ENCODE data around the gene CHAT.

CHAT gene

DNA sequence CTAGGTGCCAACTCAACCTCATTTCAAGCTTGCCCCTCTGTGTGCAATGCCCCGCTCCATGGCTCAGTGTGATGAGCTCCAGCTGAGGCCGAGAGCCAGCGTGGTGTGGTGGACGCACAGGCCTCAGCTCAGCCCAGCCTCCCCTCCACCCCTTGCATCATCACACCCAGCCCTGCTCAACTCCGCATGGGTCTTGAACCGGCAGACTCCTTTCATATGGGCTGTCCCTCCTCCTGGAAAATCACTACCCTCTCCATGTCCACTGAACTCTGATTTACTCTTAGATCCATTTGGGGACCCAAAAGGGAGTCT is 20.3 kb upstream of the CHAT start:
- Histone ChIP-seq H3K27ac (ENCODE audit: extremely low read depth, low read depth, low read length) (no peak overlapping the region), H3K36me3 (ENCODE audit: control insufficient read depth in 2 of 2, insufficient read depth in 1 of 2, low read length in 2 of 2) (no peaks in the 10 kb centered on the region), H3K4me3 (ENCODE audit: low read depth, low read length) (no peak overlapping the region), H3K4me1 (ENCODE audit: control insufficient read depth, insufficient read depth, low read length) (no peaks in the 10 kb centered on the region), H3K9me3 (ENCODE audit: control insufficient read depth, insufficient read depth, low read depth, low read length) (no peaks in the 10 kb centered on the region)
- POLR2A ChIA-PET: no interaction called here
- TF ChIP-seq SCRT2 (tag by site-specific recombination; IDR thresholded peaks at IDR 0.05): no peak
- TF ChIP-seq ZNF777 (tag by site-specific recombination; IDR thresholded peaks at IDR 0.05; ENCODE audit: borderline replicate concordance): no peak
- TF ChIP-seq ZNF140 (tag by site-specific recombination; IDR thresholded peaks at IDR 0.05): no peak
- TF ChIP-seq, protein P1, sequence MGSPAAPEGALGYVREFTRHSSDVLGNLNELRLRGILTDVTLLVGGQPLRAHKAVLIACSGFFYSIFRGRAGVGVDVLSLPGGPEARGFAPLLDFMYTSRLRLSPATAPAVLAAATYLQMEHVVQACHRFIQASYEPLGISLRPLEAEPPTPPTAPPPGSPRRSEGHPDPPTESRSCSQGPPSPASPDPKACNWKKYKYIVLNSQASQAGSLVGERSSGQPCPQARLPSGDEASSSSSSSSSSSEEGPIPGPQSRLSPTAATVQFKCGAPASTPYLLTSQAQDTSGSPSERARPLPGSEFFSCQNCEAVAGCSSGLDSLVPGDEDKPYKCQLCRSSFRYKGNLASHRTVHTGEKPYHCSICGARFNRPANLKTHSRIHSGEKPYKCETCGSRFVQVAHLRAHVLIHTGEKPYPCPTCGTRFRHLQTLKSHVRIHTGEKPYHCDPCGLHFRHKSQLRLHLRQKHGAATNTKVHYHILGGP (tag by site-specific recombination; IDR thresholded peaks at IDR 0.05): no peak
- TF ChIP-seq SETDB1 (IDR thresholded peaks at IDR 0.05; ENCODE audit: insufficient read length, low read length): no peak
- no peak for TF ChIP-seq ZBTB1 (tag by site-specific recombination; IDR thresholded peaks at IDR 0.05)
- no peak for TF ChIP-seq PRDM4 (tag by site-specific recombination; IDR thresholded peaks at IDR 0.05)
- CTCF ChIA-PET: interaction anchor here (0.5 to 4.1 kb wide), 30 partner anchors 8 to 1229 kb away, joined by 3 to 35 read pairs (median 4); partner anchors contain the start of gene ERCC6

- no peaks in the 10 kb centered on the region for H3K36me3 ChIP-seq (ENCODE audit: control insufficient read depth in 2 of 2, insufficient read depth in 1 of 2, low read length in 2 of 2)
- H3K9me3 ChIP-seq (ENCODE audit: control insufficient read depth, insufficient read depth, low read depth, low read length): no peaks in the 10 kb centered on the region
- H3K4me3 ChIP-seq (ENCODE audit: low read depth, low read length): no peak overlapping the region
- ChIA-PET CTCF (interaction anchor here (0.5 to 4.1 kb wide), 19 partner anchors 8 to 1230 kb away, joined by 3 to 35 read pairs (median 4); partner anchors contain the start of gene ERCC6), POLR2A (no interaction called here)
- H3K4me1 ChIP-seq (ENCODE audit: control insufficient read depth, insufficient read depth, low read length): no peaks in the 10 kb centered on the region
- TF ChIP-seq ZNF768 (tag by site-specific recombination; IDR thresholded peaks at IDR 0.05) (no peak), WT1 (tag by site-specific recombination; IDR thresholded peaks at IDR 0.05) (no peak), ZNF10 (tag by site-specific recombination; IDR thresholded peaks at IDR 0.05) (no peak), ZBTB17 (tag by site-specific recombination; IDR thresholded peaks at IDR 0.05) (no peak), RBAK (tag by site-specific recombination; IDR thresholded peaks at IDR 0.05) (no peak), YY2 (tag by site-specific recombination; IDR thresholded peaks at IDR 0.05) (no peak), ZNF571 (tag by site-specific recombination; IDR thresholded peaks at IDR 0.05) (no peak), ZNF548 (tag by site-specific recombination; IDR thresholded peaks at IDR 0.05) (no peak), MYNN (tag by site-specific recombination; IDR thresholded peaks at IDR 0.05; ENCODE audit: borderline replicate concordance) (no peak), ZNF544 (tag by site-specific recombination; IDR thresholded peaks at IDR 0.05) (no peak), BCL11B (tag by site-specific recombination; IDR thresholded peaks at IDR 0.05; ENCODE audit: low read depth) (no peak), ZNF391 (tag by site-specific recombination; IDR thresholded peaks at IDR 0.05; ENCODE audit: borderline replicate concordance, low read depth) (no peak), ZNF114 (tag by site-specific recombination; IDR thresholded peaks at IDR 0.05) (no peak)
- H3K27ac ChIP-seq (ENCODE audit: extremely low read depth, low read depth, low read length): no peak overlapping the region
Observed at GRCh38 chr10:49593998-49594397, 19.8 kb upstream of the CHAT start.

DNA sequence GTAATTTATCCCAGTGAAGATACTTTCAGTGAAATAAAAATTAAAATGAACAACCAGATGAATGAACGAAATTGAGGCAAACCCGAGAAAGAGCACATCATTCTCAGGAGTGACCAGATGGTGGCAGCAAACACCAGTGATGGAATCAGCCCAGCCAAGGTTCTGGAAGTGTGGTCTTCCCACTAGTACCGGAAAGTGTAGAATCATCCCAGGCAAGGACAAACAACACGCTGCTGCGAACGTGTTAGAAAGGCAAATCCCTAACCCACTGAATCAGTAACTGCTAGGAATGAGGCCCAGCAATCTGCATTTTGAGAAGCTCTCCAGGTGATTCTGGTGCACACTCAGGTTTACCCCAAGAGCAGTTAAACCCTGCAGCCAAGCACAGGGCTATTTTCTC is 19.2 kb upstream of the CHAT start:
- Histone ChIP-seq H3K9me3 (ENCODE audit: control insufficient read depth, insufficient read depth, low read depth, low read length) (no peaks in the 10 kb centered on the region), H3K36me3 (ENCODE audit: control insufficient read depth in 2 of 2, insufficient read depth in 1 of 2, low read length in 2 of 2) (no peaks in the 10 kb centered on the region), H3K4me1 (ENCODE audit: control insufficient read depth, insufficient read depth, low read length) (no peaks in the 10 kb centered on the region), H3K27ac (ENCODE audit: extremely low read depth, low read depth, low read length) (no peak overlapping the region), H3K4me3 (ENCODE audit: low read depth, low read length) (no peak overlapping the region)
- CTCF ChIA-PET: interaction anchor here (0.6 to 4.1 kb wide), 15 partner anchors 10 to 666 kb away, joined by 3 to 35 read pairs (median 4); partner anchors contain the start of genes ERCC6 and SLC18A3
- POLR2A ChIA-PET: no interaction called here
- TF ChIP-seq ZIC2 (tag by site-specific recombination; IDR thresholded peaks at IDR 0.05) (no peak), SCRT2 (tag by site-specific recombination; IDR thresholded peaks at IDR 0.05) (no peak), ZNF785 (tag by site-specific recombination; IDR thresholded peaks at IDR 0.05) (no peak), ZNF654 (tag by site-specific recombination; IDR thresholded peaks at IDR 0.05; ENCODE audit: low read depth) (peak; percentile 97), ZNF239 (tag by site-specific recombination; IDR thresholded peaks at IDR 0.05) (no peak), ZNF561 (tag by site-specific recombination; IDR thresholded peaks at IDR 0.05; ENCODE audit: borderline replicate concordance) (no peak), ZNF514 (tag by site-specific recombination; IDR thresholded peaks at IDR 0.05) (no peak), ZNF266 (tag by site-specific recombination; IDR thresholded peaks at IDR 0.05; ENCODE audit: low read depth) (no peak), ZNF600 (tag by site-specific recombination; IDR thresholded peaks at IDR 0.05) (peak; percentile 85), CTCF (tag by site-specific recombination; IDR thresholded peaks at IDR 0.05) (0 out of 2 replicates have a peak, but pooled peaks have one; percentile 37), ZNF2 (tag by site-specific recombination; IDR thresholded peaks at IDR 0.05) (peak; percentile 50; the same call in 1 of the 2 replicates), ZNF549 (tag by site-specific recombination; IDR thresholded peaks at IDR 0.05) (no peak)
